ENCODE measurements around the gene HDGFL3.

- TF ChIP-seq REST (IDR thresholded peaks at IDR 0.05; ENCODE audit: low read depth) (no peak), RAD21 (IDR thresholded peaks at IDR 0.05; ENCODE audit: low read depth) (no peak), EGR1 (IDR thresholded peaks at IDR 0.05) (no peak), NFIC (IDR thresholded peaks at IDR 0.05) (no peak), CREB1 (IDR thresholded peaks at IDR 0.05; ENCODE audit: low read depth) (no peak), YY1 (IDR thresholded peaks at IDR 0.05; ENCODE audit: low read depth) (no peak), CEBPB (IDR thresholded peaks at IDR 0.05) (no peak), FOXM1 (IDR thresholded peaks at IDR 0.05; ENCODE audit: borderline replicate concordance, low read depth) (no peak), EP300 (IDR thresholded peaks at IDR 0.05; ENCODE audit: borderline replicate concordance) (no peak), ZBTB7A (IDR thresholded peaks at IDR 0.05; ENCODE audit: low read depth) (no peak), TEAD4 (IDR thresholded peaks at IDR 0.05) (no peak)
- TF ChIP-seq, protein P1, sequence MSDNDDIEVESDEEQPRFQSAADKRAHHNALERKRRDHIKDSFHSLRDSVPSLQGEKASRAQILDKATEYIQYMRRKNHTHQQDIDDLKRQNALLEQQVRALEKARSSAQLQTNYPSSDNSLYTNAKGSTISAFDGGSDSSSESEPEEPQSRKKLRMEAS (IDR thresholded peaks at IDR 0.05): no peak
Observed at GRCh38 chr15:83123529-83123928, 84.1 kb downstream of the HDGFL3 start.
